HG02623 (cell line): ENCODE measurements around the gene BRINP1.

ENCODE experiments used
- ATAC-seq: cut with Tn5 transposase; IDR thresholded peaks from one replicate; pipeline ENCODE4 v1.9.1; 2021; ENCODE audit warnings: moderate library complexity; ENCODE audit not compliant: unreplicated experiment

Gene BRINP1

GRCh38 chr9:119282476-119283077, 86.7 kb downstream of the BRINP1 start:
- no peak for ATAC-seq

GRCh38 chr9:119280740-119281485, 88.3 kb downstream of the BRINP1 start:
- no peak for ATAC-seq

- no peak for ATAC-seq
Observed at GRCh38 chr9:119278171-119278570, 91.1 kb downstream of the BRINP1 start.

- ATAC-seq, result no peak
Observed at GRCh38 chr9:119273984-119274665, 95.1 kb downstream of the BRINP1 start.

GRCh38 chr9:119273325-119273904, 95.8 kb downstream of the BRINP1 start:
- ATAC-seq, result no peak

GRCh38 chr9:119272500-119273211, 96.6 kb downstream of the BRINP1 start:
- ATAC-seq, result no peak

- ATAC-seq, result no peak
Observed at GRCh38 chr9:119268985-119269384, 100.2 kb downstream of the BRINP1 start.

- no peak for ATAC-seq
Observed at GRCh38 chr9:119264165-119264564, 105.1 kb downstream of the BRINP1 start.

- ATAC-seq, result no peak
Observed at GRCh38 chr9:119257592-119257991, 111.6 kb downstream of the BRINP1 start.

- ATAC-seq, result no peak
Observed at GRCh38 chr9:119255116-119255515, 114.1 kb downstream of the BRINP1 start.

GRCh38 chr9:119252671-119253299, 116.5 kb downstream of the BRINP1 start:
- no peak for ATAC-seq

- ATAC-seq, result no peak
Observed at GRCh38 chr9:119251936-119252335, 117.3 kb downstream of the BRINP1 start.

GRCh38 chr9:119250730-119251129, 118.5 kb downstream of the BRINP1 start:
- no peak for ATAC-seq

- ATAC-seq, result no peak
Observed at GRCh38 chr9:119240546-119240945, 128.7 kb downstream of the BRINP1 start.

- ATAC-seq, result no peak
Observed at GRCh38 chr9:119234636-119235035, 134.6 kb downstream of the BRINP1 start.

GRCh38 chr9:119227422-119227821, 141.8 kb downstream of the BRINP1 start:
- ATAC-seq, result no peak

GRCh38 chr9:119224431-119224830, 144.8 kb downstream of the BRINP1 start:
- ATAC-seq, result no peak

- ATAC-seq, result no peak
Observed at GRCh38 chr9:119221276-119221675, 148.0 kb downstream of the BRINP1 start.

- ATAC-seq, result no peak
Observed at GRCh38 chr9:119218293-119218692, 150.9 kb downstream of the BRINP1 start.

GRCh38 chr9:119216651-119217331, 152.4 kb downstream of the BRINP1 start:
- no peak for ATAC-seq
